Motor neuron (in vitro differentiated cells): Measurements from ENCODE around the gene SCN2B. TPM values are rescaled to one million over a fixed set of nuclear protein-coding genes. Genes with fewer than 3 reads are reported as not detected.
"Not testable (repeated sequence)": the region's sequence is repeated elsewhere in the genome, so short reads cannot be mapped to it uniquely, and the experiment has no call there.

Experiments used
- ATAC-seq, 8 experiments: fragments of 200-7000 bp; cut with Tn5 transposase; replicated peaks in 6 of 8; 2 replicates each; pipeline ENCODE4 v1.8.0; 2021; ENCODE audit warnings: mild to moderate bottlenecking in 8 of 8, moderate library complexity in 8 of 8
- H3K27ac ChIP-seq, 2 donors: fragments of 250-450 bp; sonication (Bioruptor Pico); 2 replicates each; pipeline ENCODE4 v1.9.0; 2021; ENCODE audit warnings: antibody characterized with exemption in 2 of 2, mild to moderate bottlenecking in 2 of 2, moderate library complexity in 1 of 2
- H3K4me1 ChIP-seq, 2 donors: fragments of 250-450 bp; sonication (Bioruptor Pico); replicated peaks in 1 of 2; 2 replicates each; pipeline ENCODE4 v1.6.1; 2021; ENCODE audit warnings: antibody characterized with exemption in 2 of 2, mild to moderate bottlenecking in 2 of 2, moderate library complexity in 1 of 2
- H3K4me3 ChIP-seq, 5 donors: fragments of 250-450 bp; sonication (Bioruptor Pico); 2 replicates each; pipeline ENCODE4 v1.9.0; 2021; ENCODE audit warnings: antibody characterized with exemption in 5 of 5, mild to moderate bottlenecking in 5 of 5, moderate library complexity in 4 of 5
- WGBS, 10 experiments: fragments of 450-650 bp; shearing (Covaris generic); methylation state at CpG; one replicate each; pipeline ENCODE4 v1.0.0; 2022; 5-methylcytosine and 5-hydroxymethylcytosine counted together
- in situ Hi-C, 9 experiments: fragments of 400-800 bp; cut with MboI; loops; one replicate each; pipeline ENCODE4 v1.15.0; 2021; ENCODE audit warnings: low sequenced_read_pairs in 9 of 9, low pct_unique_long_range_greater_than_20kb in 2 of 9; ENCODE audit not compliant: unreplicated experiment in 9 of 9
- total RNA-seq, 8 experiments: library from RNA; unstranded; fragments of 300-600 nt; gene quantifications; 2 replicates each; pipeline versions ENCODE4 v1.2.3 to v1.2.4, GENCODE V29; 2022

SCN2B gene
- total RNA-seq, 8 experiments from 2014 or later: 0.08 to 3.4 (median 0.22) TPM

DNA sequence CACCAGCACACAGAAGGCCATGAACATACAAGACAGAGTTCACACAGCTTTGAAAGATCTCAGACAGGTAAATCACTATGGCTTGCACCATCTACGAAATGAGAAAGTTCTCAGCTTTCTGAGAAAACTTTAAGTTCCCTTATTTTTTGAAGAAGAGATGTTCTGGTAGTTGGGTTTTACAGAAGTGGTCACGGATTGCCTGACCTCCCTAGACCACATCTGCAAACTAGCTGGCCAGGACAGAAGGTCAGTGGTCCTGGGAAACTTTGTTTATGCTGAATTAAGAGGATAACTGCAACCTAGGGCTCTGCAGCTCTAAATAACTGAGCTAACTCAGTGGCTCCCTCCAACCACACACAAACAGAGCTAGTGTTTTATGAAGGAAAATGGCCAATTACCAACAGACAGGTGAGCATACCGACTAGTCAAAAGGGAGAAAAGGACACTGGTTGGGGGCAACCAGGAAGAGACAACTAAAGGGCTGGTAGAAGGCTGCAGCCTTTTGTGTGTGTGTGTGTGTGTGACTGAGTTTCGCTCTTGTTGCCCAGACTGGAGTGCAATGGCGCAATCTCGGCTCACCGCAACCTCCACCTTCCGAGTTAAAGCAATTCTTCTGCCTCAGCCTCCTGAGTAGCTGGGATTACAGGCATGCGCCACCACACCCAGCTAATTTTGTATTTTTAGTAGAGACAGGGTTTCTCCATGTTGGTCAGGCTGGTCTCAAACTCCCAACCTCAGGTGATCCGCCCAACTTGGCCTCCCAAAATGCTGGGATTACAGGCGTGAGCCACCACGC is 8.5 kb upstream of the SCN2B start:
- no peak for ATAC-seq
- in situ Hi-C loops: loop anchor here in 1 of 9 experiments (25.0 kb wide), 1 partner anchor 177 kb away; the partner anchor contains the start of gene UBE4A
- H3K4me1 ChIP-seq: no peaks in the 10 kb centered on the region
- 20 to 93% (median 65%) methylated on average over 1 to 8 of the region's 12 CpGs; no CpG with 5 or more reads in 1 of the 10 experiments for WGBS, 10 experiments
- no peak overlapping the region for H3K27ac ChIP-seq
- no peak overlapping the region for H3K4me3 ChIP-seq

DNA sequence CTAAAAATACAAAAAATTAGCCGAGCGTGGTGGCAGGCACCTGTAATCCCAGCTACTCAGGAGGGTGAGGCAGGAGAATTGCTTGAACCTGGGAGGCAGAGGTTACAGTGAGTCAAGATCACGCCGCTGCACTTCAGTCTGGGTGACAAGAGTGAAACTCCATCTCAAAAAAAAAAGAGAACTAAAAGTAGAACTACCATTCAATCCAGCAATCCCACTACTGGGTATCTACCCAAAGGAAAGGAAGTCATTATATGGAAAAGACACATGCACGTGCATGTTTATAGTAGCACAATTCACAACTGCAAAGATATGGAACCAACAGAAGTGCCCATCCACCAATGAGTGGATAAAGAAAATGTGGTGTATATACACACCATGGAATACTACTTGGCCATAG is 7.3 kb upstream of the SCN2B start:
- 43 to 90% (median 77%) methylated on average over 1 to 5 of the region's 5 CpGs; no CpG with 5 or more reads in 4 of the 10 experiments for WGBS, 10 experiments
- H3K4me3 ChIP-seq, H3K4me1 ChIP-seq, ATAC-seq, H3K27ac ChIP-seq: not testable (repeated sequence)
- in situ Hi-C loops: loop anchor here in 1 of 9 experiments (25.0 kb wide), 1 partner anchor 179 kb away; the partner anchor contains the start of gene UBE4A

DNA sequence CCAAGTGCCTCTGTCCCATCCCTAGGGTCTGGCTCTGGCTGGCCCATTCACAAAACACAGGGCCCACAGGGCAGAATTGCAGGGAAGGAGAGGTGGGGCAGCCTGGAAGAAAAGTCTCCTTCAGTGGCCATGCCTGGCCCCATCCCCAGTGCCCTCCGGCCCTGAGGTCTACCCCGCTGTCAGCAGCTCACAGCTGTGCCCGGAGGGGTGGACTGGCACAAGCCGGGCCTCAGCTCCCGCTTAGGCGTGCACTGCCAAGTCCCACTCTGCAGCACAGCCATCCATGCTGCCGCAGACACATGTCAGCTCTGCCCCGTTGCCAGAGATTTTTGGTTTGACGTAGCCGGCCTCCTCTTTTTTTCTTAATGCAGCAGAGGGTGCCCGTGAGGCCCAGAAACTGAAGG is 3.9 kb upstream of the SCN2B start:
- 0 to 42% (median 1%) methylated on average over 1 to 8 of the region's 11 CpGs; no CpG with 5 or more reads in 4 of the 10 experiments for WGBS, 10 experiments
- in situ Hi-C loops: loop anchor here in 1 of 9 experiments (25.0 kb wide), 1 partner anchor 182 kb away; the partner anchor contains the start of gene UBE4A

GRCh38 chr11:118176778-118177134 is 317 bp upstream of the SCN2B start:
- ATAC-seq: no peak
- Histone ChIP-seq H3K4me1 (peaks cover 3 to 5% of the 10 kb centered on the region in 2 donors), H3K27ac (no peak overlapping the region), H3K4me3 (no peak overlapping the region)
- 38 to 86% (median 75%) methylated on average over 1 to 4 of the region's 4 CpGs; no CpG with 5 or more reads in 1 of the 10 experiments for WGBS, 10 experiments
- in situ Hi-C loops: loop anchor here in 1 of 9 experiments (25.0 kb wide), 1 partner anchor 186 kb away; the partner anchor contains the start of gene UBE4A

More for the DNA sequence above, 3.9 kb upstream of the SCN2B start:
- peak; percentile 31 to 93 (median 92) for ATAC-seq
- Histone ChIP-seq H3K4me1 (peaks cover 3 to 5% of the 10 kb centered on the region in 2 donors), H3K27ac (no peak overlapping the region), H3K4me3 (no peak overlapping the region)

- Histone ChIP-seq H3K4me1 (peaks cover 3 to 8% of the 10 kb centered on the region in 2 donors), H3K4me3 (peak overlapping the region in 1 of 5 donors; percentile 31), H3K27ac (no peak overlapping the region)
- peak in 1 of 8 experiments; percentile 6 for ATAC-seq
- in situ Hi-C loops: loop anchor here in 1 of 9 experiments (25.0 kb wide), 1 partner anchor 187 kb away; the partner anchor contains the start of gene UBE4A
- 21 to 100% (median 49%) methylated on average over 1 to 8 of the region's 13 CpGs for WGBS, 10 experiments
Observed at GRCh38 chr11:118175031-118175992, 1.1 kb downstream of the SCN2B start.

DNA sequence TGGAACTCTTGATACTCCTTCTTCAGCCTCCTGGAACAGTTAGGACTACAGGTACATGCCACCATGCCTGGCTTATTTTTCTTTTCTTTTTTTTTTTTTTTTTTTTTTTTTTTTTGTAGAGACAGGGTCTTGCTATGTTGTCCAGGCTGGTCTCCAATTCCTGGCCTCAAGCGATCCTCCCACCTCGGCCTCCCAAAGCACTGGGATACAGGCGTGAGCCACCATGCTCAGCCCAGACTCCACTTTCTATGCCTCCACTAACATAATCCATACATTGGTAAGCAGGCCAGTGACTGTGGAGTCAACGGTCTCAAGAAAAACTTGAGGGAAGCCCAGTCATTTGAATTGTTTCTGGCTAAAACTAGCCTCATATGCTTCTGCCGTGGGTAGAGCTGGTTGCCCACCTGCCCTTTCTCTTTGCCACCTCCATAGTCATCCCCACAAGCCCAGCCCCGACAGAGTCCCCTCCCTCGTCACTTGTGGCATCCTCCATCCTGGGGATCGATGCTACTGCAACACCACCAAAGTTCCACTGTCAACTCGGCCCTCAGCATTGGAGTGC is 2.4 kb downstream of the SCN2B start:
- in situ Hi-C loops: no loop called here
- 19 to 88% (median 70%) methylated on average over 2 to 6 of the region's 9 CpGs; no CpG with 5 or more reads in 2 of the 10 experiments for WGBS, 10 experiments
- ATAC-seq: no peak
- Histone ChIP-seq H3K4me3 (no peak overlapping the region), H3K4me1 (peaks cover 3 to 8% of the 10 kb centered on the region in 2 donors), H3K27ac (no peak overlapping the region)

GRCh38 chr11:118172356-118172755 is 4.1 kb downstream of the SCN2B start:
- in situ Hi-C loops: no loop called here
- whole genome bisulfite sequencing, 10 experiments: 20 to 95% (median 69%) methylated on average over 1 to 8 of the region's 9 CpGs; no CpG with 5 or more reads in 2 of the 10 experiments
- H3K27ac ChIP-seq: no peak overlapping the region
- no peak for ATAC-seq
- H3K4me1 ChIP-seq: peaks cover 3 to 8% of the 10 kb centered on the region in 2 donors
- H3K4me3 ChIP-seq: no peak overlapping the region

DNA sequence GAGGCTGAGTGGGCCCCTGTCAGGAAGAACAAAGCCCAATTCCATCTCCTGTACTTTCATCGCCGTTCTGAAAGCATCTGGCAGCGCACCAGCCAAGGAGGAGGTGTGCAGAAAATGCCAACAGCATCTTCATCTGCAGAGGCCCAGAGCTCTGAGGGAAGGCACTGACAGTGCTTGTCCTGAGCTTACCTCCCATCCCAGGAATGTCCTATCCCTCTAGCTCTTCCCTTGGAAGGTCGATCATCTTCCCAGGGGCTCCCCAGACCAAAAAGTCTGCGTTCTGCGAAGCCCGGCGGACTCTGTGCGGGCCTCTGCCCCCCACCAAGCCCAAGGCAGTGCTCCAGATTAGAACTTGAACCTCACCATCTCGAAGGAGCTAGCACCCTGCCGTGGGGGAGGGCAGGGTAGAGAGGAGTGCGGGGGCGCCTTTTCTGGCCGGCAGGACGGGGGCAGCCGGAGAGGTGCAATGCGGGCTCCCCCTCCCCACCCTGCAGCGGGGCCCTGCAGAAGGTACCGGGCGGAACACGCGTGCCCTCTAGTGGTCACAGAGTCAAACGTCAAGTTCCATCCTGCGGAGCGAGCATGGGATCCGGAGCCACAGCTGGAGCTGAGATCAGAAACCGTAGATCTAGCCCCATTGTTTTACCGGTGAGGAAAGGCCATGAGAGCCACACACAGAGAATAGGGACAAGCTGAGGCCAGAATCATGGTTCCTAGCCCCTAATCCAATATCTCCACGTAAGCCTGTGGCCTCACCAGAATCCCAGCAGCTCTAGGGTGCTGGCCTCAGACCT is 5.0 kb downstream of the SCN2B start:
- Histone ChIP-seq H3K4me3 (peak overlapping the region in 3 of 5 donors; percentile 5 to 15 (median 6)), H3K27ac (no peak overlapping the region), H3K4me1 (peaks cover 3 to 8% of the 10 kb centered on the region in 2 donors)
- WGBS, 10 experiments: 0 to 20% (median 0%) methylated on average over 1 to 9 of the region's 29 CpGs; no CpG with 5 or more reads in 2 of the 10 experiments
- in situ Hi-C loops: no loop called here
- peak; percentile 79 to 96 (median 88) for ATAC-seq

- no peak overlapping the region for H3K4me3 ChIP-seq
- H3K27ac ChIP-seq: no peak overlapping the region
- 0 to 75% (median 36%) methylated on average over 1 to 8 of the region's 8 CpGs; no CpG with 5 or more reads in 3 of the 10 experiments for WGBS, 10 experiments
- H3K4me1 ChIP-seq: peaks cover 0 to 4% of the 10 kb centered on the region in 2 donors
- in situ Hi-C loops: no loop called here
- ATAC-seq: peak in 2 of 8 experiments; percentile 71 to 75
Observed at GRCh38 chr11:118170882-118171268, 5.6 kb downstream of the SCN2B start.

GRCh38 chr11:118170231-118170630 is 6.2 kb downstream of the SCN2B start:
- Histone ChIP-seq H3K27ac (no peak overlapping the region), H3K4me3 (no peak overlapping the region), H3K4me1 (peaks cover 0 to 4% of the 10 kb centered on the region in 2 donors)
- WGBS, 10 experiments: 35 to 100% (median 44%) methylated on average over 1 to 5 of the region's 9 CpGs; no CpG with 5 or more reads in 5 of the 10 experiments
- no peak for ATAC-seq
- in situ Hi-C loops: no loop called here

DNA sequence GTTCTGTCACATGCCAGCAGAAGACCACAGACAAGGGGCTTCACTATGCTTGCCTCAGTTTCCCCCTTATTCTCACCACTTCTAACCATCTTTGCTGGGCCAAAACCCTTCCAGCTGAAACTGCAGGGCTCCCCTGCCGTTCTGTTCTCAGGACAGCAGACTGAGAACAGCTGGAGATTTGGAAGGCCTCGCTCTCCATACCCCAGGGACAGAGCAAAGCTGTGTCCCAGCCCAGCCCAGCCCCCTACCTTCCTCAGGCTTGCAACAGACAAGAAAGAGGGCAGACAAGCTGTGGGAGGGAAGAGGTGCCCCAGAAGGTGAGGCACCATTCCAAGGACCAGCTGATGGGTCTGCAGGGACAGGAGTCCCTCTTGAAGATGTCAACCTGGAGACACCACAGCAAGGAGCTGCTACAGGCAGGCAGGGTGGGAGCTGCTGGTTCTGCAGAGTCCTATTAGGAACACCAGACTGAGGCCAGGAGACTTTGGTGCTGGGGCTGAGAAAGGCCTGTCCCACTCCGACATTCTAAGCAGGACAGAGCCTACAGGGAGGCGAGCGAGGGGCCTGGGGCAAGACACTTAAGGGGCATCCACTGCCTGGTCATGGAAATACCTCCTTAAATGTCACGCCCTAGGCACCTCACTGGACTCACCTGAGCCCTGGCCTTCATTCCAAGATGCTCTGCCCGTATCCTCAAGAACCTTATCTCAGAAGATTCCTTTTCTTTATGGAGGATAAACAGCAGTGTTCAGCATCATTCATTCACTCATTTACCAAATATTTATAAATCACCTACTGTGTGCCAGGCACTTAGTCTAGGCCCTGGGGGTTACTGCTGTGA is 6.9 kb downstream of the SCN2B start:
- H3K4me3 ChIP-seq: no peak overlapping the region
- peaks cover 0 to 4% of the 10 kb centered on the region in 2 donors for H3K4me1 ChIP-seq
- in situ Hi-C loops: no loop called here
- WGBS, 10 experiments: 24 to 67% (median 56%) methylated on average over 1 to 6 of the region's 7 CpGs; no CpG with 5 or more reads in 5 of the 10 experiments
- no peak for ATAC-seq
- no peak overlapping the region for H3K27ac ChIP-seq
